Activated CD4-positive, CD25-positive, alpha-beta regulatory T cell treated with anti-CD3 and anti-CD28 coated beads, Interleukin-2, amount 50 U/mL, for 72 hours (primary cell): ENCODE results near the gene MKX.
"Not testable (repeated sequence)": the region's sequence is repeated elsewhere in the genome, so short reads cannot be mapped to it uniquely, and the experiment has no call there.

ENCODE experiments used
- DNase-seq: peaks from one replicate; pipeline ENCODE4 v3.0.0; 2021

MKX gene

GRCh38 chr10:27687743-27688142 is 57.9 kb downstream of the MKX start:
- DNase-seq = no peak

DNA sequence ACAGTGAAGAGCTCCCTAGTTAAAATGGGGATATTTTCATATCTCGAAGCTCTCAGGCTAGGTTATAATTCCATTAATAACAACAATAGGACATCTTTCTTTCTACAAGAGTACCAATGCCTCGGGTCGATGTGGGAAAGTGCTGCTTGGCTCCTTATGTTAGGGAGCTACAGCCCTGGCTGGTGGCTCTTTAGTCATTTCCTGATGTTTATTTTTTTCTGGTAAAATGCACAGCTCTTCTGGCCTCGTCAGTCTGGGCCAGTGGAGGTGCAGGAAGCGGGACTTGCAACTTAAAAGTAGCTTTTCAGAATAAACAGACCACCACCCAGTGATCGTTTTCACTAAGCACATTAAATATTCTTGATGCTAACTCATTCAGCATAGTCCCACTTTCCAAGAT is 58.3 kb downstream of the MKX start:
- no peak for DNase-seq

DNA sequence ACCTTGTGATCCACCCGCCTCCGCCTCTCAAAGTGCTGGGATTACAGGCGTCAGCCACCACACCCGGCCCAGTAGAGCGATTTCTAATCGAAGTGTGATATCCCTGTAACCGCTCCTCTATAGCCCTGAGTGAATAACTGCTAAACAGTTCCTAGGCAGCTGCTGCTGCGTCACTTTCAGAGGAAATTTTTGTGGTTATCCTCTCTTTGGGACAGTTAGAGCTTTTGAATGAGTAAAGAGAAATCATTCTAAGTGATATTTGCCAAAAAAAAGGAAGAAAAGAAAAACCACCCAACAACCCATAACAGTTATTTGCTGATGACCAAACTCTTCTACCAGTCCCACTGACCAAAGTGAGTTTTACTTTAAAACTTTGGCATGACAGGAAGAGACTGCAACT is 59.9 kb downstream of the MKX start:
- DNase-seq = no peak

GRCh38 chr10:27683226-27683625 is 62.4 kb downstream of the MKX start:
- no peak for DNase-seq

GRCh38 chr10:27681795-27682194 is 63.8 kb downstream of the MKX start:
- not testable (repeated sequence) for DNase-seq

GRCh38 chr10:27680691-27681605 is 64.7 kb downstream of the MKX start:
- no peak for DNase-seq

DNA sequence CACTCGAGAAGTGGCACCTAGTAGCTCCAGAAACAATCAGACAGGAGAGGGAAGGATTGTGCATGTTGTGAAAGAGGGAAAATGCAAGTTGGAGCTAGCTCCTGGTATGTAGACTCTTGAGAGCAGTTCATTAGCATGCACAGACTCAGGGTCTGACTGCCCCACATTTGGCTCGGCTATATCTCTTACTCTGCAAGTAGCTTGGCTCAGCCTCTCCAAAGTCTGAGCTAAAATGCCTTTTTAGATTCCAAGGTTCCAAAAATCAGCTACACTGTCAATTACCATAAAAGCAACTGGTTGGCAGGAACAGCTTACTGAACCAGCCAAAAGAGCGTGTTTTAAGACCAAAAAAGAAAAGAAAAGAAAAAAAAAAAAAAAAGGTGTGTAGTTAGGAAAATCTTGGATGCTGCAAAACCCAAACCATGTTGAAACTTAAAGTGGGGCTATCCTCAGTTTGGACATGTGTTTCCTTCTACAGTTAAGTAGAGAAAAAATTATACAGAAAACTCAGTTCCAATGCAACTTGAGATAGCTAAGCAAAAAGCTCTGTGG is 65.5 kb downstream of the MKX start:
- DNase-seq = no peak

DNA sequence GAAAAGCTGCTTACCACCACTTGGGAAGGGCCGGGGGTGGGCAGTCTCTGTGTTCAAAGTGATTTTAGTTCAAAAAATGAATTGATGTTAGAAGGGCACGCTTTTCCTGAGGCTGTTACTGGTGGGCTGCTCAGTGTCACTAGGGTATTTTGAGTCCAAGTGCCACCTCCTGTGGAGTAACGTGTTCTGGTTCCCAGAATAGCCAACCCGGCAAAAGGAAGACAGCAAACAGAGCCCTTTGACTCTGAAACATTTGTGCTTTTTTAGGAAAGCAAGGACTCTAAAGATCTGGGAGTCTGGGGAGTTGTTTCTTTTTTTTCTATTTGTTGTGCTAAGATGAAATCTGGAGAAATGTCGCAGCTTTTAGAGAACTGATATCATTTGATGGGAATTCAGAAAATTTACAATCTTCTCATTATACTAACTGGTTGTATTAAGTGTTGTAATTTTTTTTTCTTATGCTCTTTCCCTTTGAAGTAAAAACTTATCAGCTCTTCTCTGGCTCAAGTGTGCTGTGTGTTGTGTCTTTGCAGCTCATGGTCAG is 66.2 kb downstream of the MKX start:
- DNase-seq = no peak

DNA sequence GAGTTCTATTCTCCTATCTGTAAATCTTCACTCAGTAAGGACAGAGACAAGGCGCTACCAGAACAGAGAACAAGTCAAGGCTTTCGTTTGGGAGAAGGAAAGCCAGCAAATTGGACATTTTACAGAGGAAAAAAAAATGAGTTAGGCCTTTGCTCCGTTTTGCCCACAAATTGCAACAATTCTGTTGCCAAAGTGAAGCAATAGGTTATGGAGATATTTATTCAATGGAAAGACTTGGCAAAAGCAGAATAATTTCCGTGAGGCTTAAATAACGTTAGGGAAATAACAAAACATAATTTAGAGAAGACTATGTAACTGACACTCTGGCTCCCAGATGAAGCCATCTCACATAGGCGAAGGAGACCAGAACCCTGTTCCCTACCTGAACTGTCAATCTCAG is 67.5 kb downstream of the MKX start:
- no peak for DNase-seq

DNA sequence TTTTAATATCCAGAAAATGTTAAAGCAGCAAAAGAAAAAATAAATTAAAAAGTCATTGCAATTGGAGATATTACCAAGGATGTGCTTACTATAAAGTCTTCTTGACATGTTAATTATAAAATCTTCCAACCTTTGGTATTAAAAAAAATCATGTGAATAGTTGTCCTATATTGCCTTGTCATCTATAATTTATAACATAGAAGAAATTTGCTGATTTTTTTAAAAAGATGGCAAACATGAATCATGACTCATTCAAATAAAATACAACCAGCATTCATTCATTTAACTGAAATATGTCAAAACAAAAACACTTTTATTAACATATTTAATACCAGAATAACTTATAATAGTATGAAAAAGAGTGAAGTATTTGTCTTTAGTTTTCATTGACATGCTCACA is 72.6 kb downstream of the MKX start:
- DNase-seq = no peak

DNA sequence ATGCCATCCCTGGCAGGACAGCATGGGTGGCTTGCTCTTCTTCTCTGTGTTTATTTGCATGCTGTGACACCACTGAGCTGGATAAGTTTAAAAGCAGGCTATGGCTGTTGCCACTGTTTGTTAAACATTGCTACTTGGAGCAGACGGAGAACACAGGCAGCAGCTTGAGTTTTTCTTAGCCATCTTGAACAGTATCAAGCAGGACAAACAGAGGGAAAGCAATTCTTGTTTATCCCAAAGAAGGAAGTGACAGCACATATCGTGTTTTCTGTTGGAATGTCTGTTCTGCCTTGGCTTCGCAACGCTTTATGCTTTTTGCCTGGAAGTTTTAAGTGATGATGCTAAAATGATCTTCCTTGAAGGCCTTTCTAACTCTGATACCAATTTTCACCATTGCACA is 73.8 kb downstream of the MKX start:
- no peak for DNase-seq

DNA sequence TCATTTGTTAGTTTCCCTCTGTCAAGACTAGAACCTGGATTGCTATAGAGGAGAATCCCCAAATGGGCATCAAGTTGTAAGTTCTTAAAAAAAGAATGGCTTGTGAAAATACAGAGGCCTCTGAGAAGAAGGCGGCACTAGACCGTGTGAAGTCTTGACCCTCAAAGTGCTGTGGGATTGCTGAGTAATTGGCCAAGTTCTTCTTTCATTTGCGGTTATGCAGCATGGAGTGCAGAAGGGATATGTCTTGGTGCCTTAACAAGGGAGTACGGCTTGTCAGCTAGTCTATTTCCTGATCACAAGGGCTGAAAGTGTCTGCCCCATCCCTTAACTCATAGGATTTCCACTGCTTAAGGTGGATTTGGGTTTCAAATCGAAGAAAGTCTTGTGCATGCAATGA is 81.2 kb downstream of the MKX start:
- no peak for DNase-seq

DNA sequence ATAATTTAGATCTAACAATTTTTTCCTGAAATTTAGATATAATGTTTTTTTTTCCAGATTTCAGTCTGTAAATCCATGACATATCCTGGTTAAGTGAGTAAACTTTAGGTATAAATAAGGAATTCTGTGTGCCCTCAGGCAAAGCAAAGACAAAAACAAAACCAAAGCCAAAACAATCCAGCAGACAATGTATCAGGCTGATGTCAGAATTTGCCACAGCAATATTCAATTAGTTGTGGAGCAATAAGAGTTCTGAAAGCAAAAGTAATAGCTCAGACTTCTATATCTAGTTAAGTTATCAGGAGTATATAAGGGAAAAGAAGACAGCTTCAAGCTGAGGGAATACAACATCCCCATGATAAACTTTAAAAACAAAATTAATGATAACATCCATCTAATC is 82.0 kb downstream of the MKX start:
- no peak for DNase-seq

- no peak for DNase-seq
Measured at GRCh38 chr10:27661514-27662286, 83.9 kb downstream of the MKX start.

- no peak for DNase-seq
Measured at GRCh38 chr10:27660711-27661110, 84.9 kb downstream of the MKX start.

DNA sequence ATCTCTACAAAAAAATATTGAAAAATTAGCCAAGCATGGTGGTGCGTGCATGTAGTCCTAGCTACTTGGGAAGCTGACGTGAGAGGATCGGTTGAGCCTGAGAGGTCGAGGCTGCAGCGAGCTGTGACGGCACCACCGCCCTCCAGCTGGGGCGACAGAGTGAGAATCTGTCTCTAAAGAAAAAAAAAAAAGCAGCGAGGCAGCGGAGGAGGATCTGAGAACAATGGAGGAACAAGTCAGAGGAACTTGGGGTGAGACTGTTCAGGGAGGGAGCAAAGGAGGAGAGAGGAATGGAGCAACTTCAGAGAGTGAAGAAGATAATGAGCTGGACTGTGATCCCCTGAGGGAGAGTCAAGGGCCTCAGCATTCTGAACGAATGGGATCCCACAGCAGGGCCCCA is 85.4 kb downstream of the MKX start:
- DNase-seq = no peak

DNA sequence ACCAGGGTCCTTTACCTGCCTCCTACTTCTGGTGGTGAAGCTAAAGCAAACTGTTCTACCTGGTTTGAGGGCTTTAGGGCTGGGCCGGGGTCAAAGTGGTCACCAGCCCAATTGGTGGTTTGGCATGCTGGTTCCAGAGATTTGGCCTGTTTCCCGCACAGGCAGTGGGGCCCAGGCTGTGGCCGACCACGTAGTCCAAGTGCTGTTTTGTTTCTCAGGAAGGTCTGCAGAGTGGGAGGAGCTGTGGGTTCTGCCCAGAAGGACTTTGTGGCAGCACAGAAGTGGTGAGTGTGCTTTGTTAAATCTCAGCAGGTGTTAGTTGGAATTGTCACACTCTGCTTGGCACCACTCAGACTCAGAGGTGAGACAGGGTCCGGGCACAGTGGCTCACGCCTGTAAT is 85.8 kb downstream of the MKX start:
- DNase-seq = no peak

GRCh38 chr10:27658788-27659187 is 86.8 kb downstream of the MKX start:
- DNase-seq = no peak

DNA sequence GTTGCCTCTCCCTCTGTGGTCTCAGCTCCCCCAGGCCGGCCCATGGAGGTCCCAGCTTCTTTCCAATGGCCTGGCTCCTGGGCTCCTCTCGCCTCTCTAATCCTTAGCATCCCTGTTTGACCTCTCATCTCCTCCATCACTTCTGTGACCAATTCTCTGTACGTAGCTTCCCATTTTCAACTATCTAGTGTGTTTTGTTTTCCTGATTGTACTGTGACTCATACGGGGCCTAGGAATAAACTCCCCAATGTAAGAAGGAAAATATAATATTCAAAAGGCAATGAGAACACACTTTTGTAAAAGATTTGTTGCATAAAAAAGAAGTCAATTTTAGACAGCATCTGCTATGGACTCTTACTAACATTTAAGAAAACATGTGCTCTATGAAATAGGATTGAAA is 90.3 kb downstream of the MKX start:
- DNase-seq = no peak

DNA sequence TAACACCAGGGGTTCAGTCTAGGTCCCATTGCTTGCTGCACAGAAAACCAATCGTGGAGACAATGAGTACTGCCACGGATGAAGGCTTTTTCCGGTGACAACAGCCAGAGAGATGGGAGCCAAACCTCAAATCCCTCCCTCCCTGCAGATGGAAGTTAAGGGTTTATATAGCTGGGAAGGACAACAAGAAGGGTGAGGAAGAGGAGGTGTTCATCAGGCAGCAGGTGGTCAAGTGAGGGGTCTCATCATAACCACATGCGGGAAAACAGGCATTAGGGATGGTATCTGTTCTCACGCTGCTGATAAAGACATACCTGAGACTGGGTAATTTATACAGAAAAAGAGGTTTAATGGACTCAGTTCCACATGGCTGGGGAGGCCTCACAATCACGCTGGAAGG is 91.3 kb downstream of the MKX start:
- no peak for DNase-seq

DNA sequence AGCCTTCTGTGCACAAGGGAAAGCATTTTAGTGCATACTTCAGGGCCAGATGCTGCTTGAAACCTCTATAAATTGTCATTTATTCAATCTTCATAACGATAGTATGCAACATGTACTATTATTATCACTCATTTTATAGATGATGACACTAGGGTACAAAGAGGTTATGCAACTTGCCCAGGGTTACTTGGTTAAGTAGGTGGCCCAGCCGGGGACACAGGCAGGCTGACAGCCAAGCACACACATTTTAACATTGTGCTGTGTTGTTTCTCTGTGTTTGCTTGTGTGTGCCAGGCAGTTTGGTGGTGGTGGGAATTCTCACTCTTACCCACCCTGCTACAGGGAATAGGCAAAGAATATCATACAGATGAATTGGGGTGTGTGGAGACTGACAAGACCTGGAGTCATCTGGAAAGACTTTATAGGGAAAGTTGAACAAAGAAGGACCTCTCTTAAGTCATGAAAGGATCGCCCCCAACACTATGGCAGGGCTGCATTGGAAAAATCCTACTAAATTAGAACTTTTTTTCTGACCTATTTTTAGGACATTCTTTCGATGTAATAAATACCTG is 98.9 kb downstream of the MKX start:
- DNase-seq = no peak

DNA sequence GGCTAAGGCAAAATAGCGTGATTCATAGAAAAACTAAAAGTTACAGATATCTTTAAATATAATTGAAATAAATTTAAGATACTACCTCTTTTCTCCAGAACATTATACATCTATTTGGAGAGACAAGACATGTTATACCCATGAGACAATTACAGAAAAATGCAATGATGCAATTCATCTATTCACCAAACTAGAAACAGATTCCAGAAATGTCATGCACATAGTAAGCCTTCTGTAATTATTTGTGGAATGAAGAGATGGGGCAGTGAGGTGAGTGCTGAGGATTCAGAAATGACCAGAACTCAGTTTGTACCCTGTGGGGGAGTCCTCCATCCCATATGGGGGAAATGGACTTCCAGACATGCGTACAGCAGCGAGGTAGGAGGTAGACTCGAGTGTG is 99.4 kb downstream of the MKX start:
- no peak for DNase-seq

- DNase-seq = no peak
Measured at GRCh38 chr10:27644307-27644939, 101.2 kb downstream of the MKX start.
